Pulmonary artery endothelial cell (primary cell): ENCODE measurements around the gene DUSP14. TPM values are rescaled to one million over a fixed set of nuclear protein-coding genes. Genes with fewer than 3 reads are reported as not detected.

Experiments
- DNase-seq: peaks from one replicate; pipeline ENCODE4 v3.0.0-alpha.2; 2011; ENCODE audit warnings: low read depth, low spot score
- total RNA-seq: library from RNA; depleted of rRNA; stranded (reverse); fragments of >200 nt; gene quantifications from 2 replicates; pipeline ENCODE4 v1.2.3, GENCODE V29; 2014

DUSP14 gene
- total RNA-seq, 1 donor from 2014 or later = 33.2 TPM

- no peak for DNase-seq
Observed at GRCh38 chr17:37555386-37555785, 65.7 kb downstream of the DUSP14 start.

- DNase-seq = no peak
Observed at GRCh38 chr17:37557482-37557881, 67.8 kb downstream of the DUSP14 start.

- no peak for DNase-seq
Observed at GRCh38 chr17:37558299-37558698, 68.6 kb downstream of the DUSP14 start.

GRCh38 chr17:37562016-37562745 is 72.5 kb downstream of the DUSP14 start:
- no peak for DNase-seq

Other genes with a start within 250 kb of the DUSP14 start
- gene C17orf78, start 113.9 kb upstream of the DUSP14 start, total RNA-seq = not detected in 2 replicates
- 57.0 and 62.3 TPM in 2 replicates for gene ACACA, start 83.1 kb upstream of the DUSP14 start, total RNA-seq
- gene TADA2A, start 83.0 kb upstream of the DUSP14 start, total RNA-seq = 15.8 and 22.8 TPM in 2 replicates
- gene SYNRG, start 119.5 kb downstream of the DUSP14 start, total RNA-seq = 12.0 and 15.1 TPM in 2 replicates
- 28.6 and 48.5 TPM in 2 replicates for gene DDX52, start 153.6 kb downstream of the DUSP14 start, total RNA-seq